GM21360 (cell line): Measurements from ENCODE around the gene COL1A2.

Experiments
- ATAC-seq: cut with Tn5 transposase; IDR thresholded peaks from one replicate; pipeline ENCODE4 v1.9.1; 2021; ENCODE audit warnings: mild to moderate bottlenecking, moderate library complexity; ENCODE audit not compliant: unreplicated experiment

The COL1A2 gene

DNA sequence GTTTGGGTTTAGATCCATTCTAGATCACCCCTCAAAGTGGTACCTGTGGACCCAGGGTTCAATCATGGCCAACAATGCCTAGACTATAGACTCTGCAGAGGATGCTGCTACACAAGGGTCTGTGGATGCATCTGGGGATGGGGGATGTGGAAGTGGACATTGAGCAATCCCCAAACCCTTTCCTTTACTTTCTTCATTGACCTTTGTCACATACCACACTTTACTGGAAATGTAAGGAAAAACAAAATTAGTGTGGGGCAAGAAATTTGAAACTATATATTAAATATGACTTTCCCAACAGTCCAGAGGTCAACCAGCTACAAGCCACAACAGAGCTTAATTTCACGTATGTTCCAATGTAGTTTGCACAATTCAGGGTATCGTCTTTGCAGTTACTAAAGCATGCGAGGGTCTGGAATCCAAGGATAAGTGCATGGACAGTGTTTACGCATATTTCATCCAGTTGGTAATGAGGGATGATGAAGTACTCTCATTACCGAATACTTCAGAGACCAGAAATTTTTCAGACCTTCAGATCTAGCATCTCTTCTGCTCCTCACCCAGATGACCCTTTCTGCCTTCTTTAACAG, 81.7 kb downstream of the COL1A2 start:
- ATAC-seq = no peak

DNA sequence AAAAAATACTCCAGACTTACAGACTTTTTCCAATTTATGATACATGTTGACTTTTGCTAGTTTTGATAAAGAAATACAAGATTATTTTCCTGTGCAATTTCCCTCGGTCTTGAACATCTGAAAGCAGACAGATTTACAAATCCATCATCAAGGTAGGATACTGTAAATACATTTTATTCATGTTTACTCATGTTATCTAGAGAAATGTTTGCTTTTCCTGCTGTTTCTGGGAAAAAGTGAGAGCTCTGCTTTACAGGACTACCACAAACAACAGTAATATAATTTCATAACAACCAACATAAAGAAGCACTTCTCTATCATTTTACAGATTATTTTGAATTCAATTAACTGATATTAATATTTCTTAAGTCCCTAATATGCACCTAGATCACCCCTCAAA, 83.2 kb downstream of the COL1A2 start:
- ATAC-seq = no peak

DNA sequence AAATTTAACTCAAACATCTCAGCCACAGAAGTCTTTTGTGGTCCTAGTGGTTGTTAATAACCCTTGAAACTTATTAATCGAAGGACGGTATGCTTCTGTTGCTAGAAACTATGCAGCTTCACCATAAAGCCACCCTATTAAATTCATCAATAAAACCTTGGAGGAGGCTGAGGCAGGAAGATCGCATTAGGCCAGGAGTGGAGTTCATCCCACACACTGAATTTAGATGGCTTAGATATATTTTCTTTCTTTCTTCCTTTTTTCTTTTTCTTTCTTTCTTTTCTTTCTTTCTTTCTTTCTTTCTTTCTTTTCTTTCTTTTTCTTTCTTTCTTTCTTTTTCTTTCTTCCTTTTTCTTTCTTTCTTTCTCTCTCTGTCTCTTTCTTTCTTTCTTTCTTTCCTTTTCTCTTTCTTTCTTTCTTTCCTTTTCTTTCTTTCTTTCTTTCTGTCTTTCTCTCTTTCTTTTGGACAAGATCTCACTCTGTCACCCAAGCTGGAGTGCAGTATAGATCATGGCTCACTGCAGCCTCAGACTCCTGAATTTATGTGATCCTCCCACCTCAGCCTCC, 84.0 kb downstream of the COL1A2 start:
- ATAC-seq = no peak
